Middle frontal gyrus (tissue), 1 donor: ENCODE data around the gene CGB3.
"Not testable (repeated sequence)": the region's sequence is repeated elsewhere in the genome, so short reads cannot be mapped to it uniquely, and the experiment has no call there.

Source experiments
- DNase-seq: peaks from one replicate; pipeline ENCODE4 v3.0.0-alpha.2; 2015; ENCODE audit warnings: low spot score; ENCODE audit errors: extremely low spot score

The CGB3 gene

GRCh38 chr19:49042666-49043065 lies 18.5 kb upstream of the CGB3 start:
- not testable (repeated sequence) for DNase-seq

- DNase-seq, result no peak
Measured at GRCh38 chr19:49042177-49042576, 18.0 kb upstream of the CGB3 start.

GRCh38 chr19:49039736-49040135 lies 15.6 kb upstream of the CGB3 start:
- DNase-seq, result not testable (repeated sequence)

GRCh38 chr19:49038557-49039276 lies 14.6 kb upstream of the CGB3 start:
- not testable (repeated sequence) for DNase-seq

GRCh38 chr19:49038111-49038510 lies 14.0 kb upstream of the CGB3 start:
- not testable (repeated sequence) for DNase-seq

GRCh38 chr19:49036815-49037214 lies 12.7 kb upstream of the CGB3 start, which contains the start of gene CGB1:
Gene CGB1 (minus strand): TSS chr19:49036895. CDS start chr19:49036711, 184 bp downstream.
- DNase-seq, result not testable (repeated sequence)

GRCh38 chr19:49031642-49032301 lies 7.6 kb upstream of the CGB3 start, which contains the start of gene CGB2:
Gene CGB2 (plus strand): TSS chr19:49031890. CDS start chr19:49032096, 206 bp downstream.
- DNase-seq, result not testable (repeated sequence)

- DNase-seq, result not testable (repeated sequence)
Measured at GRCh38 chr19:49030323-49030722, 6.2 kb upstream of the CGB3 start.

- DNase-seq, result not testable (repeated sequence)
Measured at GRCh38 chr19:49029749-49030148, 5.6 kb upstream of the CGB3 start.

- not testable (repeated sequence) for DNase-seq
Measured at GRCh38 chr19:49028686-49029085, 4.6 kb upstream of the CGB3 start.

GRCh38 chr19:49025599-49025998 lies 1.5 kb upstream of the CGB3 start:
- DNase-seq, result not testable (repeated sequence)

- not testable (repeated sequence) for DNase-seq
Measured at GRCh38 chr19:49025088-49025487, 955 bp upstream of the CGB3 start.

- no peak for DNase-seq
Measured at GRCh38 chr19:49022116-49022515, 2.0 kb downstream of the CGB3 start.

GRCh38 chr19:49020931-49021895 lies 2.9 kb downstream of the CGB3 start:
- DNase-seq, result no peak

GRCh38 chr19:49020342-49020741 lies 3.8 kb downstream of the CGB3 start:
- no peak for DNase-seq

- DNase-seq, result no peak
Measured at GRCh38 chr19:49019242-49019932, 4.7 kb downstream of the CGB3 start.

GRCh38 chr19:49018388-49019241 lies 5.5 kb downstream of the CGB3 start:
- DNase-seq, result not testable (repeated sequence)

GRCh38 chr19:49017666-49018351 lies 6.3 kb downstream of the CGB3 start:
- DNase-seq, result no peak

- DNase-seq, result no peak
Measured at GRCh38 chr19:49017041-49017665, 7.0 kb downstream of the CGB3 start, which contains the start of gene LHB. Gene LHB (minus strand): TSS chr19:49017091. CDS start chr19:49017081, 10 bp downstream.
